K562 (cell line): Measurements from ENCODE around the gene MMD2. TPM values are rescaled to one million over a fixed set of nuclear protein-coding genes. Genes with fewer than 3 reads are reported as not detected.

Experiments
- ATAC-seq: fragments of 200-7000 bp; cut with Tn5 transposase; 3 replicates; pipeline ENCODE4 v1.9.1; 2020; ENCODE audit warnings: moderate library complexity
- BruUV-seq: library from RNA; stranded (reverse); fragments of 400-500 nt; replicated peaks from 2 replicates; lab custom pipeline; 2021; lab: Mats Ljungman, UMichigan
- CTCF ChIA-PET: fragments of 300-600 bp; formaldehyde crosslinking; extraction: SDS; loops from one replicate; lab custom pipeline; 2021; ENCODE audit warnings: low intra/inter-chr PET ratio; lab: Yijun Ruan, JAX
- POLR2A ChIA-PET: fragments of 300-600, 350-650 bp; sonication (Branson Sonifier 250); formaldehyde crosslinking; extraction: SDS; loops from one replicate; lab custom pipeline; 2021; ENCODE audit warnings: antibody characterized with exemption, inconsistent platforms; lab: Yijun Ruan, JAX
- DNase-seq, 4 experiments: peaks; one replicate each; pipeline versions ENCODE4 v3.0.0 to v3.0.0-alpha.2; 2011 to 2018; ENCODE audit warnings: low spot score in 3 of 4, mixed read lengths in 3 of 4; ENCODE audit errors: extremely low read depth in 1 of 4
- FAIRE-seq: peaks from 2 replicates; lab custom pipeline; 2011; peaks lifted over from hg19 to GRCh38; lab: Jason Lieb, UNC
- H2AFZ ChIP-seq: 2 replicates; pipeline ENCODE4 v1.6.0; 2011; ENCODE audit warnings: low read depth, low read length, control low read depth, inconsistent platforms
- H3K27ac ChIP-seq: fragments of 200-600 bp; 3 replicates; pipeline ENCODE4 v1.8.0; 2011; ENCODE audit warnings: low read depth, mild to moderate bottlenecking, control low read depth, inconsistent platforms, low read length, moderate library complexity, mixed read lengths; ENCODE audit errors: extremely low read depth
- H3K27me3 ChIP-seq, 2 experiments: fragments of 300-600 bp in 1 of 2; 2 replicates in 1 of 2; 3 replicates in 1 of 2; pipeline versions ENCODE4 v1.6.0 to v1.8.0; 2011; ENCODE audit warnings: inconsistent platforms in 2 of 2, low read length in 2 of 2, mild to moderate bottlenecking in 1 of 2, mixed read lengths in 1 of 2, moderate library complexity in 1 of 2; ENCODE audit not compliant: control insufficient read depth in 2 of 2, insufficient read depth in 2 of 2
- H3K36me3 ChIP-seq: fragments of 300-600 bp; 3 replicates; pipeline ENCODE4 v1.8.0; 2011; ENCODE audit warnings: mild to moderate bottlenecking, low read length, inconsistent platforms; ENCODE audit not compliant: control insufficient read depth, insufficient read depth
- H3K4me1 ChIP-seq, 2 experiments: fragments of 200-600 bp in 1 of 2; replicated peaks in 1 of 2; 2 replicates in 1 of 2; 3 replicates in 1 of 2; pipeline versions ENCODE4 v1.5.1 to v1.8.0; 2011; ENCODE audit warnings: inconsistent platforms in 2 of 2, low read length in 2 of 2, mild to moderate bottlenecking in 1 of 2, mixed read lengths in 1 of 2, moderate library complexity in 1 of 2; ENCODE audit not compliant: control insufficient read depth in 2 of 2, insufficient read depth in 2 of 2
- H3K4me2 ChIP-seq: 2 replicates; pipeline ENCODE4 v1.6.1; 2011; ENCODE audit warnings: low read length, control low read depth, inconsistent platforms, mixed read lengths; ENCODE audit not compliant: insufficient read depth
- H3K4me3 ChIP-seq: fragments of 200-600 bp; sonication (generic), shearing (Covaris generic); 2 replicates; pipeline ENCODE4 v1.5.1; 2016; ENCODE audit warnings: control low read depth, inconsistent platforms
- H3K79me2 ChIP-seq: fragments of 200-600 bp; 3 replicates; pipeline ENCODE4 v1.8.0; 2011; ENCODE audit warnings: low read length, inconsistent platforms; ENCODE audit not compliant: control insufficient read depth, insufficient read depth
- H3K9ac ChIP-seq, 2 experiments: 2 replicates each; pipeline versions ENCODE4 v1.6.0 to v1.6.1; 2011; ENCODE audit warnings: low read depth in 2 of 2, low read length in 2 of 2, control low read depth in 1 of 2, inconsistent platforms in 1 of 2, mild to moderate bottlenecking in 1 of 2, mixed read lengths in 1 of 2; ENCODE audit not compliant: insufficient read depth in 1 of 2
- H3K9me1 ChIP-seq: one replicate; pipeline ENCODE4 v1.6.0; 2011; ENCODE audit warnings: inconsistent platforms, mild to moderate bottlenecking, low read length, moderate library complexity; ENCODE audit not compliant: control insufficient read depth, insufficient read depth
- H3K9me3 ChIP-seq: replicated peaks from 2 replicates; pipeline ENCODE4 v1.5.1; 2011; ENCODE audit warnings: low read depth, low read length, inconsistent platforms; ENCODE audit not compliant: control insufficient read depth, insufficient read depth
- H4K20me1 ChIP-seq: replicated peaks from 2 replicates; pipeline ENCODE4 v1.6.1; 2011; ENCODE audit warnings: low read length, inconsistent platforms, mixed read lengths; ENCODE audit not compliant: control insufficient read depth, insufficient read depth
- ATF3 ChIP-seq, 2 experiments: fragments of 450-650 bp in 1 of 2; sonication (generic) in 1 of 2; formaldehyde crosslinking in 1 of 2; IDR thresholded peaks in 1 of 2; conservative IDR thresholded peaks in 1 of 2; 2 replicates each; pipeline versions ENCODE4 v1.6.1 to v1.8.1; 2016 to 2023; ENCODE audit warnings: mild to moderate bottlenecking in 2 of 2, moderate library complexity in 2 of 2, inconsistent platforms in 1 of 2, missing genetic modification reagents in 1 of 2
- CEBPG ChIP-seq, 3 experiments: fragments of 200-800 bp in 1 of 3; sonication (Bioruptor generic) in 1 of 3; sonication (generic) in 1 of 3; formaldehyde crosslinking in 1 of 3; IDR thresholded peaks in 2 of 3; conservative IDR thresholded peaks in 1 of 3; 2 replicates each; pipeline versions ENCODE4 v1.6.1 to v1.8.0; 2016 to 2022; ENCODE audit warnings: missing compliant biosample characterization in 2 of 3, missing genetic modification characterization in 2 of 3, mild to moderate bottlenecking in 1 of 3, missing genetic modification reagents in 1 of 3
- HMGN3 ChIP-seq: IDR thresholded peaks from 2 replicates; pipeline ENCODE4 v1.6.1; 2011; ENCODE audit warnings: borderline replicate concordance, low read depth, mild to moderate bottlenecking, mixed read lengths, low read length; ENCODE audit not compliant: insufficient read length; ENCODE audit errors: extremely low read depth
- SETDB1 ChIP-seq: IDR thresholded peaks from one replicate; pipeline ENCODE4 v1.6.1; 2012; ENCODE audit warnings: low read length, control low read depth, inconsistent platforms
- WGBS: fragments of 100-300 bp; shearing (Covaris generic); methylation state at CpG from one replicate; pipeline ENCODE4 v1.1.6; 2016; ENCODE audit warnings: low coverage, mixed read lengths; ENCODE audit not compliant: insufficient coverage; ENCODE audit errors: missing lambda C conversion rate; 5-methylcytosine and 5-hydroxymethylcytosine counted together
- in situ Hi-C: fragments of 300-500 bp; cut with MboI; formaldehyde crosslinking; loops from 4 replicates; pipeline ENCODE4 v1.15.0; 2018; ENCODE audit warnings: inconsistent platforms, mixed read lengths
- intact Hi-C: fragments of 100-400 bp; cut with micrococcal nuclease; formaldehyde crosslinking; loops from 2 replicates; pipeline ENCODE4 v1.14.2; 2022
- polyA plus RNA-seq, 8 experiments: library from polyadenylated mRNA; depleted of rRNA in 4 of 8; stranded (reverse) in 5 of 8; unstranded in 3 of 8; fragments of >200 nt; fragmentation: Nextera tagmentation in 2 of 8; fragmentation: Illumina TruSeq in 1 of 8; extraction: Ambion mirVana in 2 of 8; extraction: Trizol in 1 of 8; gene quantifications; 2 replicates each; pipeline versions ENCODE4 v1.2.1 to v1.2.3, GENCODE V29; 2011 to 2014; ENCODE audit warnings: inconsistent platforms in 1 of 8, missing spikeins in 1 of 8
- total RNA-seq, 7 experiments: library from RNA; depleted of rRNA in 6 of 7; stranded (reverse); fragments of >200 nt in 6 of 7; fragmentation: Illumina TruSeq in 2 of 7; extraction: Trizol in 2 of 7; gene quantifications; 2 replicates each; pipeline versions ENCODE4 v1.2.1 to v1.2.3, GENCODE V29; 2011 to 2021; ENCODE audit warnings: low replicate concordance in 1 of 7
- TF ChIP-seq, protein P1 (sequence below): fragments of 250-450 bp; sonication (Bioruptor Pico); IDR thresholded peaks from 2 replicates; pipeline ENCODE4 v1.5.0; 2020; ENCODE audit warnings: mild to moderate bottlenecking, borderline replicate concordance
- TF ChIP-seq, protein P2 (sequence below), 3 experiments: fragments of 200-800 bp in 1 of 3; fragments of 250-450 bp in 1 of 3; fragments of 450-650 bp in 1 of 3; sonication (Bioruptor Pico) in 1 of 3; sonication (Bioruptor generic) in 1 of 3; formaldehyde crosslinking in 1 of 3; IDR thresholded peaks; 2 replicates each; pipeline versions ENCODE4 v1.6.1 to v1.8.0; 2016 to 2022; ENCODE audit warnings: mild to moderate bottlenecking in 2 of 3, missing genetic modification characterization in 2 of 3, missing compliant biosample characterization in 1 of 3, moderate library complexity in 1 of 3

The MMD2 gene
- total and polyA plus RNA-seq, 9 of the 15 experiments (the other 6 are each of a cell fraction or from before 2014, with no cell fraction given): not detected

GRCh38 chr7:5001003-5001402, 42.0 kb upstream of the MMD2 start:
- Histone ChIP-seq H3K4me1 (no peaks in the 10 kb centered on the region), H3K27ac (no peak overlapping the region), H3K4me3 (no peak overlapping the region), H3K36me3 (peaks cover 44% of the 10 kb centered on the region; the same call in 2 of the 3 replicates), H3K4me2 (no peak overlapping the region), H3K27me3 (no peaks in the 10 kb centered on the region), H4K20me1 (no peaks in the 10 kb centered on the region), H3K9ac (no peak overlapping the region), H3K9me1 (no peaks in the 10 kb centered on the region), H2AFZ (no peak overlapping the region), H3K79me2 (no peaks in the 10 kb centered on the region), H3K9me3 (no peaks in the 10 kb centered on the region)
- in situ Hi-C loops (no loop called here), intact Hi-C loops (no loop called here)
- WGBS: 92% methylated on average over 4 of the region's 4 CpGs
- TF ChIP-seq CEBPG (CRISPR knock-in tag; IDR thresholded peaks at IDR 0.05) (no peak), CEBPG (tag; conservative IDR thresholded peaks at IDR 0.05 in 1 of 2, IDR thresholded peaks at IDR 0.05 in 1 of 2) (peak in 1 of 2 experiments; percentile 36; a peak in 1 of 4 replicates), HMGN3 (no peak), SETDB1 (no peak), ATF3 (IDR thresholded peaks at IDR 0.05) (peak; percentile 26; the same call in 1 of the 2 replicates), ATF3 (CRISPR knock-in tag; conservative IDR thresholded peaks at IDR 0.05) (no peak)
- TF ChIP-seq, protein P1, sequence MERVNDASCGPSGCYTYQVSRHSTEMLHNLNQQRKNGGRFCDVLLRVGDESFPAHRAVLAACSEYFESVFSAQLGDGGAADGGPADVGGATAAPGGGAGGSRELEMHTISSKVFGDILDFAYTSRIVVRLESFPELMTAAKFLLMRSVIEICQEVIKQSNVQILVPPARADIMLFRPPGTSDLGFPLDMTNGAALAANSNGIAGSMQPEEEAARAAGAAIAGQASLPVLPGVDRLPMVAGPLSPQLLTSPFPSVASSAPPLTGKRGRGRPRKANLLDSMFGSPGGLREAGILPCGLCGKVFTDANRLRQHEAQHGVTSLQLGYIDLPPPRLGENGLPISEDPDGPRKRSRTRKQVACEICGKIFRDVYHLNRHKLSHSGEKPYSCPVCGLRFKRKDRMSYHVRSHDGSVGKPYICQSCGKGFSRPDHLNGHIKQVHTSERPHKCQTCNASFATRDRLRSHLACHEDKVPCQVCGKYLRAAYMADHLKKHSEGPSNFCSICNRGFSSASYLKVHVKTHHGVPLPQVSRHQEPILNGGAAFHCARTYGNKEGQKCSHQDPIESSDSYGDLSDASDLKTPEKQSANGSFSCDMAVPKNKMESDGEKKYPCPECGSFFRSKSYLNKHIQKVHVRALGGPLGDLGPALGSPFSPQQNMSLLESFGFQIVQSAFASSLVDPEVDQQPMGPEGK (CRISPR knock-in tag): no peak
- TF ChIP-seq, protein P2, sequence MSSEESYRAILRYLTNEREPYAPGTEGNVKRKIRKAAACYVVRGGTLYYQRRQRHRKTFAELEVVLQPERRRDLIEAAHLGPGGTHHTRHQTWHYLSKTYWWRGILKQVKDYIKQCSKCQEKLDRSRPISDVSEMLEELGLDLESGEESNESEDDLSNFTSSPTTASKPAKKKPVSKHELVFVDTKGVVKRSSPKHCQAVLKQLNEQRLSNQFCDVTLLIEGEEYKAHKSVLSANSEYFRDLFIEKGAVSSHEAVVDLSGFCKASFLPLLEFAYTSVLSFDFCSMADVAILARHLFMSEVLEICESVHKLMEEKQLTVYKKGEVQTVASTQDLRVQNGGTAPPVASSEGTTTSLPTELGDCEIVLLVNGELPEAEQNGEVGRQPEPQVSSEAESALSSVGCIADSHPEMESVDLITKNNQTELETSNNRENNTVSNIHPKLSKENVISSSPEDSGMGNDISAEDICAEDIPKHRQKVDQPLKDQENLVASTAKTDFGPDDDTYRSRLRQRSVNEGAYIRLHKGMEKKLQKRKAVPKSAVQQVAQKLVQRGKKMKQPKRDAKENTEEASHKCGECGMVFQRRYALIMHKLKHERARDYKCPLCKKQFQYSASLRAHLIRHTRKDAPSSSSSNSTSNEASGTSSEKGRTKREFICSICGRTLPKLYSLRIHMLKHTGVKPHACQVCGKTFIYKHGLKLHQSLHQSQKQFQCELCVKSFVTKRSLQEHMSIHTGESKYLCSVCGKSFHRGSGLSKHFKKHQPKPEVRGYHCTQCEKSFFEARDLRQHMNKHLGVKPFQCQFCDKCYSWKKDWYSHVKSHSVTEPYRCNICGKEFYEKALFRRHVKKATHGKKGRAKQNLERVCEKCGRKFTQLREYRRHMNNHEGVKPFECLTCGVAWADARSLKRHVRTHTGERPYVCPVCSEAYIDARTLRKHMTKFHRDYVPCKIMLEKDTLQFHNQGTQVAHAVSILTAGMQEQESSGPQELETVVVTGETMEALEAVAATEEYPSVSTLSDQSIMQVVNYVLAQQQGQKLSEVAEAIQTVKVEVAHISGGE (CRISPR knock-in tag; IDR thresholded peaks at IDR 0.05): no peak
- POLR2A ChIA-PET: interaction anchor here (1.3 kb wide), 1 partner anchor 22 kb away, joined by 4 read pairs; no protein-coding TSS in a partner anchor
- CTCF ChIA-PET: no interaction called here
- FAIRE-seq (no peak), ATAC-seq (no peak), DNase-seq (no peak)
- no TSS peak for BruUV-seq
